Activated CD8-positive, alpha-beta memory T cell treated with anti-CD3 and anti-CD28 coated beads, Interleukin-2, amount 50 U/mL, for 4 hours (primary cell): ENCODE data around the gene CNN3.
A peak's percentile ranks its signal among the peaks of the same experiment; 100 is the strongest.

Source experiments
- DNase-seq: peaks from one replicate; pipeline ENCODE4 v3.0.0-alpha.2; 2020

Gene CNN3

DNA sequence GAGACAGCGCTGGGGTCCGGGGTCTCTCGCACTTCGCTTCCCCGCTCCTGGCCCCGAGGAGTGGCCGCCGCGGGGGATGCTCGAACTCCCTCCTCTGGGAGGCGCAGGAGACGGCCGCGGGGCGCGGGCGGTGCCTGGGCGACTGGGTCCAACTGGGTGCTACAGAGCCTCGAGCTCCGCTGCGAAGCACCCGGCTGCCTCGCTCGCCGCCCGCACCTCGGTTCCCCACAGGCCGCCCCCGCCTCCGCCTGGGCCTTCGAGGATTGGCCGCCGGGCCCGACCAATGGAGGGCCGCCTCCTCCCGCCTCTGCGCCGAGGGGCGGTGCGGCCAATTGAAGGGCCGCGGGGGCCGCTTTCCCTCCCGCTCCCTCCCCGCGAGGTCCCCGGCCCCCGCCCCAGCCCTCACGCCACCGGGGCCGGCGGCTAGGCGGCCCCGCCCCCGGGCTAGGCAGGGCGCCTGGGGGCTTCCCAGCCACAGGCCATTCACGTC is at the start of gene CNN3:
TSS of gene CNN3 (minus strand) at position 196 of the 490 bp plus-strand sequence. CDS start 216 bp downstream, outside the sequence.
- peak; percentile 79 for DNase-seq

DNA sequence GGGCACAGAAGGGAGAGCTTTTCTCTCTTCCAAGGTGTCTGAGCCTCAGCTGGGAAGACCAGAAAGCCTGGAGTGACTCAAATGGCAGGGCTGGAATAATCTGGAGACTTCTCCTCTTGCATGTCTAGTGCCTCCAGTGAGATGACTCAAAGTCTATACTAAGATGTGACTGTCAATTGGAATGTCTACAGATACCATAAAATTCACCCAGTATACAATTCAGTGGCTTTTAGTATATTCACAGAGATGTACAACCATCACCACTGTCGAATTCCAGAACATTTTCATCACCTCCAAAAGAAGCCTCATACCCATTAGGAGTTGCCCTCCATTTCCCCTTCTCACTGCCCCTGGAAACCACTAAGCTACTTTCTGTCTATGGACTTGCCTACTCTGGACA is 47.9 kb upstream of the CNN3 start:
- DNase-seq = no peak

DNA sequence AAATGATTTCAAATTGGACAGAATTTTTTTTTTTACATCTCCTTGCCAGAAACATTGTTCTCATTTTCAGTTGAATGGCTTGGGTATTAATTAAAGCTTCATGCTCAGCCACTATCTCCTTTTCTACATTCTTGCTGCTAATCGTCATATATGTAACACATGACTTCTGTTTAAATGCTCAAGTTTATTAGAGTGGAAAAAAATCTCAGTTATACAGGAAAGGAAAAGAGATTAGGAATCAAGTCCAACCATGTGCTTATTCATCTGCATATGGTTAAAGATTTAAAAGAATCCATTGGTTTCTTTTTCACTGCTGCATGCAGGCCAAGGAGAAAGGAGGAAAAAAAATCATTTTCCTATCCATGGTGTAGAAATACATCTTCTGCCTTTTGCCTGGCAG is 47.3 kb upstream of the CNN3 start:
- DNase-seq = no peak

DNA sequence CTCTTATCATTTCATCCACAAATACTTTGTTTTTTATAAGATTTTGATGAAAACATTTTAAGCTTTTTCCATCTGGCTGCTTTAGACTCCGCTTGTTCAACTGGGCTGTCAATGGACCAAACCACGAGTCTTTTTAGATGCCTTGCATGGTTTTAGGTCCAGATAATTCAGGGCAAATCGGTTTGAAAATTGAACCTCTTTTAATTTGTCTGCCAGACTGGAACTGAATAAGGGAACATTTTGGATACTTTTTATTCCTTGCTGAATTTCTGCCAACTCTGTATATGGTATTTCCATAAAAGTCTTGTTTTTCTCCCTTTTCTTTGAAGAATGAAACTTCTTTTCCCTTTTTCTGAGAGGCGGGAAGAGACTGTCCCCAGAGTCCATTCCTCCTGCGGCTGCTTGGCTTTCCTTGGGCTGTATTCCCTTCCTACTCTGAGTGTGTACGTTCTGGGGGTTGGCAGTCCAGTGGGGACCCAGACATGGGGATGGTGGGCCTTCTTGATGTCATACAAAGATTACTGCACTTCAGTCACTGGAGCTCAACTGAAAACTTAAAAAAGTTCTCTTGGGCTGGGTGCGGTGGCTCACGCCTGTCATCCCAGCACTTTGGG is 46.5 kb upstream of the CNN3 start:
- DNase-seq = no peak

DNA sequence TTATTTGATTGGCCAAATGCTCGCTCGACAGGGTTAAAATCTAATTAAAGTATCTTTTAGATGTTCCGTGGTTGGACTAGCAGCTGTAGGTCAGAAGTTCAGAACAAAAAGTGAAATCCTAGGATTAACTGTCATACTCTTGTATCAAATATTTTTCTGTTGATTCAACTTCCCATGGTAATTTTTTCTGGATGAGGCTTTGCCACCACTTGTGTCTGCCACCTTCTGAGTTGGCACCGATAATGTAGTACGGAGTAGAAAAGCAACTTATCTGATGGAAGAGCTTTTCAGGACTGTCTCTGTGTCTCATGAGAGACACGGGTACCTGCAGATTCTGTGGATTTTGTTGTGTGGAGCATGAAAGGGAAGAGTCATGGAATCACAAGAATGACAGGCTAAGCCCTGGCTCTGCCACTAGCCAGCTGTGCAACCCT is 44.6 kb upstream of the CNN3 start:
- no peak for DNase-seq

DNA sequence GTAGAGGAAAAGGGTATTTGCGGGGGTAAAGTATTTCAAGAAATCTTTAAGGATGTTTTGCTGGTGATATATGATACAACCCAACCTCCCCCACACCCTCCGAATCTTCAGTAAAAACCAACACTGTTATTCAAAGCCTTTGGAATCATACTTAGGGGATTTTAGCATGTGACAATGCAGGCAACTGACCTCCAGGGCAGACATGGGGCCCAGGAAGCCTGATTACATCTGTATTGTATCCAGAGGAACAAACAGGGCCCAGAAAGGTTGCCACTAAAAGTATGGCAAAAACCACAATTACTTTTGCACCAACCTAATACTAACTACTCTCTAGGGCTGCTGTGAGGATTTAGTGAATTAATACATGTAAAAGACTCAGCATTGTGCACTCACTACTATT is 43.9 kb upstream of the CNN3 start:
- DNase-seq = no peak

DNA sequence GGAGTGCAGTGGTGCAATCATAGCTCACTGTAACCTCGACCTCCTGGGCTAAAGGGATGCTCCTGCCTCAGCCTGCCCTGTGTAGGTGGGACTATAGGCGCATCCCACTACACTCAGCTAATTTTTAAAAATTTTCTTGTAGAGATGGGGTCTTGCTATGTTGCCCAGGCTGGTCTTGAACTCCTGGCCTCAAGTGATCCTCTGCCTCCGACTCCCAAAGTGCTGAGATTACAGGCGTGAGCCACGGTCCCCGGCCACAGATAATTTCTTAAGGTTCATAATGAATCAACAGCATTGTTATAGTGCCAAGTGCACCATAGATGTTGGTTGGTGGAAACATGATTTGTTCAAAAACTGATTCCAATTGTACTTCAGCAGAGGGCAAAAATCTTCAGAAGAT is 42.2 kb upstream of the CNN3 start:
- DNase-seq = no peak

DNA sequence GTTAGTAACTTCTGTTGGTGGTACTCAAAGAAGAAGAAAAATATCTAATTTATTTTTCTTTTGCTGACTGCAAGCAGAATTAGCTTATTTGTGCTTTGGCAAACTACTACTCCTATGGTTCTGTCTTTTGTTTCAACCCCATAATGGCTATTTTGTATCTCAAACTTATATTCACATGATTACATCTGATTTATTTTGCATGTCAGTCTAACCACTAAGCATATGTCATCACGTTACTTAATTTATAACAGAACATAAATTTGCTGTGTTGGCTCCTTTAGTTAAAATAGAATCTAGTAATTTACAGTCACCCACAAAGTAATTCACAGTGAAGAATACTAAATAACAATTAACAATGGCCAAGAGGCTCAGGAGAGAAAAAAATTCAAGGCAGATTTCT is 39.1 kb upstream of the CNN3 start:
- DNase-seq = no peak

DNA sequence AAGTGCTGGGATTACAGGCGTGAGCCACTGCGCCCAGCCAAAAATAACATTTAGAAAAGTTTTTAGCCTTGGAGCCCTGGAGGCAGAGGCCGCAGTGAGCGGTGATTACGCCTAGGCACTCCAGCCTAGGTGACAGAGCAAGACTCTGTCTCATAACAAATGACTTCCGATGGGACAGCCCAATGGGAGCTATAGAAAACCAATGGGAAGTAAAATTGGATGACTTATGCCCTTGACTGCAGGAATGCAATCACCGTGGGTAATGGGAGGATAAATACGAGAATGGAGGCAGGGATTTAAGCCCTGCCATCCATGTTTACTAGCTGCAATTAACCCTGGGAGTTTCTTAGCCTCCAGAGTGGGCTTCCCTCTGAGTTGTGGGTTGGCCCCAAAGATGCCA is 37.0 kb upstream of the CNN3 start:
- no peak for DNase-seq

DNA sequence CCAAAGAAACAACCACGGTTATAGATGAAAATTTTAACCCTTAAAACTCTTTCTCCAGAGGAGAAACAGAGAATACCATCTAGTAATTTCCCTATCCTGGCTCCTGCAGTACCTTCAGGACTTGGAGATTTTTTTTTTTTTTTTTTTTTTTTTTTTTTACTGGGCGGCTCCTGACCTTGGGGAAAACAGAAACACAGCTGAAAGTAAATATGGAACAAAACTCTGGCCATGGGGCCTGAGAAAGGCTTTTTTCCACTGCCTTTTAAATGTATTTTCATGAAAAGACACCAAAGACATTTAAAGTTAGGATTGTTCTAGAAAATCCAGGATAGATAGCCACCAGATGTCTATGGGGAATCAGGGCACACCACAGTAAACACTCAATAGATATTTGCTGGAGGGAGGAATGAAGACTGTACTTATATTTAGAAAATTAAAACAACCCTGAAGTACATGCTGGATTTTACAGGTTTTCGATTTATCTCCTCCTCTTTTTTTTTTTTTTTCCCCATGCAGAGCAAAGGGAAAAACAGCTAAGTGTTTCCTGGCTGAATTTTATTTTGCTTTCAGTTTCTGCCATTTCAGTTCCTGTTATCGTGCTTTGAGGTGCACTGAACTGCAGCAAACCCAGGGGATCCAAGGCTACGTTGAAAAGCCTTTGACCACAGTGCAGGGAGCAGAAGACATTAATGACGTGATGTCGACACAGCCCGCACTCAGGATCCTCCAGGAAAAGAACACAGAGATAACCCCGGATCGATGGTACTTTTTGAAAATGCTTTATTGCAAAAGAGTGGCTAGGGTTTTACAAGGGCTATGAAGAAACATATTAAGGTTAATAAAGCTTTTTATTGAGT is 35.7 kb upstream of the CNN3 start:
- DNase-seq = no peak

DNA sequence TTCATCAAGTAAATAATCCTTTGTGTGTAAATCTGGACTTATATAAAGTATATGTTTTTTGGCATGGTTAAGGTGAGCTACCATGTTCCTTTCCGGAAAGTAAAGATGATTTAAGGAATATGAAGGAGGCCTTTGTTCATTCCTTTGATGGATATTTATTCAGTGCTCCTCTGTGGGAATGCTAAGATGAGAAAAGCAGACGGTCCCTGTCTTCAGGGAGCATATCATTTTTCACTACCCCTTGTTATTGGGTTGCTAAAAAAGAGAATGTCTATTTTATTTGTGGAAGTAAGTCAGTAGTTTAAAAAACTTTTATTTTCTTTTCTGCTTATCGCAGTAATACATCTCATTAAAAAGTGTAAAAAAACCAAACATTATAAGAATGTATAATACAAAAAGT is 35.1 kb upstream of the CNN3 start:
- DNase-seq = no peak

DNA sequence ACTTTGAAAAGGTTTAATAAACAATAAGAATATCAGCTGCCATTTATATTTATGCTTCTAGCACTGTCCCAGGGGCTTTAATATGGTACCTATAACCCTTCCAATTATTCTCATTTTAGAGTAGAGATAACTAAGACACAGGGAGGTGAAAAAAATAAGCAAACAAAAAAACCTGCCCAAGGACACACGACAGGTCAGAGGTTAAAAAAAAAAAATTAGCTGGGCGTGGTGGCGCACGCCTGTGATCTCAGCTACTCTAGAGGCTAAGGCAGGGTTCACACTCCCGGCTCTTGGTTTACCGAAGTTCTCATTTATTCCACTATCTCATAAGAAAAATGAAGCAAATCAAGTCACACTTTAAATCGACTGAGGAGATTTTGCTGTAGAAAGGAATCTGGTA is 34.7 kb upstream of the CNN3 start:
- DNase-seq = no peak

DNA sequence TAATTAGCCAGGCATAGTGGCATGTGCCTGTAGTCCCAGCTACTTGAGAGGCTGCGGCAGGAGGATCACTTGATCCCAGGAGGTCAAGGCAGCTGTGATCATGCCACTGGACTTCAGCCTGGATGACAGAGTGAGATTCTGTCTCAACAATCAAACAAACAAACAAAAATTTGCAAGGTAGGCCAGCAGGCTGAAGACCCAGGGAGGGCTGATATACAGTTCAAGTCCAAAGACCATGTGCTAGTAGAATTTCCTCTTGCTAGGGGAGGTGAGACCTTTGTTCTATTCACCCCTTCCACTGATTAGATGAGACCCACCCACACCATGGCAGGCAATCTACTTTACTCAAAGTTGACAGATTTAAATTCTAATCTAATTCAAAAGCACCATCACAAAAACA is 31.2 kb upstream of the CNN3 start:
- no peak for DNase-seq

DNA sequence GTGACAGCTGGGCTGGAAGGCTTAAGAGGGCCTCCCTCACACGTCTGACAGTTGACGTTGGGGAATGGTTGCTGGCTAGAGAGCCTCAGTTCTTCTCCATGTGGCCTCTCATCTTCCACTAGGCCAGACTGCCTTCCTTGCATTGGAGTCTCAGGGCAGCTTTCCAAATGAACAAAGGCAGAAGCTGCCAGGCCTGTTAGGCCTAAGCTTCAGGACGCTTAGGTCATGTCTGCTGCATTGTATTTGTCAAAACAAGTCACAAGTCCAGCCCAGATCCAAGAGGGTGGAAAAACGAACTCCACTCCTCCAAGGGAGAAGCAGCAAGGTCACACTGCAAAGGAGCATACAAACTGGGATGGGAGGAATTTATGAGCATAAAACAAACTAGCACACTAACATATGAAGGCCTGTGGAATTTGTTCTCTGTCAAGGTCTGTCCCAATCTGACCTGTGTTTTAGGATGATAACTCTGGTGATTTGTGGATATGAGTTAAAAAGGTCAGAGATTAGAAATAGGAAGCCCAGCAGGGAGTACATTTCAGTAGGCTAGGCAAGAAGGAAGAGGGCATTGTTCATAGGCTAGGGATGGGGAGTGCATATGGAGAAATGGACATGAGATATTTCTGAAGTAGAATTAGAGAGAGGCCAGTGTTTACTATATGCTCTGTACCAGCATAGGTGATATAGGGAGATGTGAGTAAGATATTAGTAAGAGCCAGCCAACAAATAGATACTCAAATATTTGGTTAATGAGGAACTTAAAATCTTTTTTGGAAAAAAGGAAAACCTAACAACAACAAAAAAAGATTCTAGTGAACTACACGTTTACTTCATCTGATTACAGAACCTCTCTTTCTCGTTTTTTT is 29.1 kb upstream of the CNN3 start:
- DNase-seq = no peak

DNA sequence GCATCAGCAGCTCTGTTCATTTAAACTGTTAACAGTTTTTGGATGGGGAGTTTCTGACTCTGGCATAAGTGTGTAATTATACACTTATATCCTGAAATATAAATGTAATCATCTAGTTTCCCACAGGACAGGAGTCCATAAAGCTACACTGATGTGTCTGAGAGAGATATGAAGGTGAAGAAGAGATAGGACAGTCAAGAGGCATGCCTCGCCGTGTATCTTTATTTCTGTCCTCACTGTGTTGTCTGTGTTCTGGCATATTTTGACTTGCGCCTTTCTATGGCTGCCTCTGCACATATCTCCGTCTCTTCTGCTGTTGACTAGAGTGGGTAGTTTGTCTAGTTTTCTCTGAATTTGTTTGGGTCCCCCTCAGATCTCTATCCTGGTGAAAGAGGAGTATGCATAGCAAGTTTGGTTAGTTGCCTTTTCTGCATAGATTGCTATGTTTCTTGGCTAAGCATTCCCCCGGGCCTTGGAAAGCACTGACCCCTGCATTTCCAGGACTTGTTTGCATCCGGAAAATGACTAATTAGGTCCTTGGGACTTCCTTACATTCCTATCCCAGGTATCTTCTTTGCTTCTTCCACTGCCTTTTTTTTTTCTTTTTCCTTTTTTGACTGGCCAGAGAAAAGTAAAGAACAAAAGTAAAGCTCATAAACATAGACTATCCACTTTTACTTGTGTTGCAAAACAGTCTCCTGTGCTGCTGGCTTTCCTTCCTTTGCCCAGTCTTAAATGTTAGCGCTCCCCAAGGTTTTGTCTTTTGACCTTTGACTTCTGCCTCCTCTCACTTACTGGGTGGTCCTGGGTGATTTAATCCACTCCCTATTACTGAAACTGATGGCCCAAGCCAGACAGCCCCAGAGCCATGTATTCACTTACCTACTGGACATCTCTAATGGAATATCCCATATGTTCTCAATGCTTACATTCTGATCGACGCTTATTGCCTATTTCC is 27.6 kb upstream of the CNN3 start:
- DNase-seq = no peak

DNA sequence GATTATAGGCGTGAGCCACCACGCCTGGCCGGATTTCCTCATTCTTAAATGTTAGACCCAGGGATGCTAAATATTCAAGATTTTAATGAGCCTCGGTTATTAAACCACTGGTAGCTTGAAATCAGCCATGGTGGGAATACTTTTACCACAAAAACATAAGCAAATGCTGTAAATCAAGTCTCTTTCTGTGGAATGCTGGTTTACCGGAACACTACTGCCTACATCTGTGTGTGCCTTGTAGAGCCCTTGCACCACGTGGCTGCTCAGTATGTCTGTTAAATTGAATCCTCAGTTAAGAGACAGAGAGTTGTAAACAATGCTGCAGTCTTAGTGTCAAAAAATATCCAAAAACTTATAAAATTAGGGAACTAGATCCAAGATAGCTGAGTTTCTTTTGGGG is 26.8 kb upstream of the CNN3 start:
- no peak for DNase-seq

DNA sequence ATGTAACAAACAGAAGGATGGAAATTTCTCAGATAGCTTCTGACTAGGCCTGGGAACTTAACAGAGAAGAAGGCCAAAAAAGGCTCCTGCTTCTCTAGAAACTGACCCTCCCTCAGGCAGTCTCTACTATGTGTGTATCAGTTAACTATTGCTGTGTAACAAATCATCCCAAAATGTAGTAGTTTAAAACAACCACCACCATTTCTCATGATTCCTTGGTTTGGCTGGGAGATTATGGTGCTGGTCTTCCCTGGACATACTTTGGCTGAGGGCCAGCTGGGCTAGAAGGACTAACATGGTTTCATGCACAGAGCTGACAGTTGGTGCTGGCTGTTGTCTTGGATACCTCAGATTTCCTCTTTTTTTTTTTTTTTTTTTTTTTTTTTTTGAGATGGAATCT is 26.2 kb upstream of the CNN3 start:
- DNase-seq = no peak

DNA sequence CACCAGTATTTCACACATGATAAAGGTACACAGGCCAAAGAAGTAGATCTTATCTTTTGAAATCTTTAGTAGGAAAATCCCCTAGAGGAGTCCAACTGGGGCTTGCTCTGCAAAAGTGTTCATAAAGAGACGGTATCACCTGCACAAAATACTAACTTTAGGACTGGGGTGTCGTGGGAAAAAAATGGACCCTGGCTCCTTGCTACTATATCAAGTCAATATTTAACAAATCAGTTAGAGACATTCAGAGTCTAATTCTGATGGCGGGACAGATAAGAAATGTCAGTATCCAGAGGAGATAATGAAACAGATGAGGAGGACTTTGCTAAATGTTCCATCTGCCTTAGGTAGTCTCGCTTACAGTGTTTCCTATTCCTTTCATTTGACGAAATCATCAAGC is 25.6 kb upstream of the CNN3 start:
- no peak for DNase-seq

DNA sequence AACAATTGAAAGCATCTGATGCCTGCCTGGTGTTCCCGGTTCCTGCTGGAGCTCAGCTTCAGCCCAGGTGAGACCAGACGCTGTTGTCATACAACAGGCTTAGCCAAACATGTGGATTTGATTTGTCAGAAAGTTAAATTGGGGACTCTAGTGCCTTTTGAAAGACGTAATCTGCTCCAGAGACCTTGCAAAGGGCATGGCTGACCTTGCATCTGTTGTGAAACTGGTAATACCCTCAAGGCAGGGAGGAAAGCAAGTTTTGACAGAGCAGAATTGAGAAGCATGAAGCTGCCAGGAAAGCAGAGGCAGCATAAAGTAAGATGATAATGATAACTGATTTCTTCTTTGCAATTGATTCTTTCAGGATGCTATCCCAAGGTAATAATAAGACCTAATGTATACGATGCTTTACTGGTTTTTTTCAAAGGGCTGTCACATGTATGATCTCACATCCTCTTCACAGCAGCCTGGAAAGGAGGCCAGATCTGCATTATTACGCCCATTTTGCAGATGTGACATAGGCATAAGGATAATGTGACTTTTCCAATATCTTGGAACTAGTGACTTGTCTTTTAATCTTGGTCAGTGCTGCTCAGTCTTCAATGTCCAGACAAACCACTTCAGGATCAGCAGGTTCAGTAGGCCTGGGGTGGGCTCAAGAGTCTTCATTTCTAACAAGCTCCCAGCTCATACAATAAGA is 24.7 kb upstream of the CNN3 start:
- DNase-seq = no peak

DNA sequence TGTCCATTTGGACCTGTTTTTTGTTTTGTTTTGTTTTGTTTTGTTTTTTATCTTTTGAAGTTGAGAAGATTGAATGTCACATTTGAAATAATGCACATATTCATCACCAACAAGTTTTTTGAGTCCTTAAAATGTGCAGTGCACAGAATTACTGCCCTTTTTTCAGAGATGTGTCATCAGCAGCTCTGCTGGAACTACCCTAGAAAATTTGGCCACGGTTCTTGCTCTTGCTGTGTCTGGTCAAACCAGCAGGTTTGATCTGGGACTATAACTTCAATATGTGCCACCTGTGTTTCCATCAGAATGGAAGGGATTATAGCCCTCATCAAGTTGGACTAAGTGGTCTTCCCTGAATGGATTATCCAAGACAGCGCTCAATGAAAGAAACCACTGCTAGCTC is 24.1 kb upstream of the CNN3 start:
- no peak for DNase-seq
